ENCODE data around the gene STARD5. TPM values are rescaled to one million over a fixed set of nuclear protein-coding genes. Genes with fewer than 3 reads are reported as not detected.

Gene STARD5
- total RNA-seq, 4 donors from 2014 or later, result 4.9 to 7.1 (median 6.1) TPM

- Histone ChIP-seq H3K27me3 (no peaks in the 10 kb centered on the region), H3K4me1 (peaks cover 0 to 24% (median 0%) of the 10 kb centered on the region in 4 donors), H3K9me3 (peaks cover 0 to 6% (median 0%) of the 10 kb centered on the region in 4 donors), H3K27ac (peak overlapping the region in 2 of 4 donors; percentile 41 to 62), H3K4me3 (no peak overlapping the region), H3K36me3 (peaks cover 0 to 17% (median 0%) of the 10 kb centered on the region in 3 donors)
- no peak for TF ChIP-seq CTCF (IDR thresholded peaks at IDR 0.05)
- TF ChIP-seq POLR2A (IDR thresholded peaks at IDR 0.05), result no peak
- TF ChIP-seq EP300 (IDR thresholded peaks at IDR 0.05), result no peak
- no peak for DNase-seq (ENCODE audit: low spot score in 2 of 2)
- WGBS, 2 donors, result 85 to 87% methylated on average over 12 of the region's 12 CpGs
These were observed 51.9 kb downstream of the STARD5 start for GRCh38 chr15:81271761-81272644.

GRCh38 chr15:81270781-81271491, 53.0 kb downstream of the STARD5 start:
- peaks cover 0 to 24% (median 2%) of the 10 kb centered on the region in 4 donors for H3K4me1 ChIP-seq
- no peak for DNase-seq (ENCODE audit: low spot score in 2 of 2)
- no peaks in the 10 kb centered on the region for H3K9me3 ChIP-seq
- TF ChIP-seq EP300 (IDR thresholded peaks at IDR 0.05) (no peak), POLR2A (IDR thresholded peaks at IDR 0.05) (no peak), CTCF (IDR thresholded peaks at IDR 0.05) (no peak)
- H3K36me3 ChIP-seq, result peaks cover 0 to 17% (median 0%) of the 10 kb centered on the region in 3 donors
- H3K27ac ChIP-seq, result no peak overlapping the region
- H3K27me3 ChIP-seq, result no peaks in the 10 kb centered on the region
- H3K4me3 ChIP-seq, result no peak overlapping the region
- WGBS, 2 donors, result 79 to 80% methylated on average over 11 of the region's 11 CpGs

GRCh38 chr15:81270188-81270587, 53.8 kb downstream of the STARD5 start:
- 77 to 86% methylated on average over 3 of the region's 3 CpGs for WGBS, 2 donors
- peaks cover 0 to 26% (median 5%) of the 10 kb centered on the region in 4 donors for H3K4me1 ChIP-seq
- H3K27ac ChIP-seq, result no peak overlapping the region
- H3K4me3 ChIP-seq, result no peak overlapping the region
- TF ChIP-seq EP300 (IDR thresholded peaks at IDR 0.05) (no peak), CTCF (IDR thresholded peaks at IDR 0.05) (no peak), POLR2A (IDR thresholded peaks at IDR 0.05) (no peak)
- no peaks in the 10 kb centered on the region for H3K9me3 ChIP-seq
- no peak for DNase-seq (ENCODE audit: low spot score in 2 of 2)
- no peaks in the 10 kb centered on the region for H3K27me3 ChIP-seq
- H3K36me3 ChIP-seq, result peaks cover 0 to 17% (median 0%) of the 10 kb centered on the region in 3 donors

- Histone ChIP-seq H3K27me3 (no peaks in the 10 kb centered on the region), H3K36me3 (peaks cover 0 to 17% (median 0%) of the 10 kb centered on the region in 3 donors), H3K27ac (peak overlapping the region in 2 of 4 donors; percentile 6 to 19), H3K9me3 (no peaks in the 10 kb centered on the region), H3K4me1 (peaks cover 0 to 23% (median 6%) of the 10 kb centered on the region in 4 donors), H3K4me3 (no peak overlapping the region)
- 84 to 87% methylated on average over 10 of the region's 10 CpGs for WGBS, 2 donors
- DNase-seq (ENCODE audit: low spot score in 2 of 2), result no peak
- TF ChIP-seq POLR2A (IDR thresholded peaks at IDR 0.05), result no peak
- TF ChIP-seq EP300 (IDR thresholded peaks at IDR 0.05), result no peak
- TF ChIP-seq CTCF (IDR thresholded peaks at IDR 0.05), result no peak
These were observed 54.9 kb downstream of the STARD5 start for GRCh38 chr15:81268881-81269601.

All from tibial nerve (tissue), 4 donors.